ENCODE results near the gene MYL7.

MYL7 gene

GRCh38 chr7:44116087-44116788 lies 24.9 kb downstream of the MYL7 start:
- H3K27me3 ChIP-seq (ENCODE audit: control insufficient read depth, low read length) = no peaks in the 10 kb centered on the region
- peaks cover 75% of the 10 kb centered on the region for H3K36me3 ChIP-seq (ENCODE audit: control insufficient read depth, low read length)
- no peak overlapping the region for H3K27ac ChIP-seq (ENCODE audit: low read depth, low read length)
- peaks cover 34% of the 10 kb centered on the region for H3K79me2 ChIP-seq (ENCODE audit: control insufficient read depth, low read length)
- no peak overlapping the region for H3K4me3 ChIP-seq (ENCODE audit: low read length)
- H3K9me3 ChIP-seq (ENCODE audit: control insufficient read depth, insufficient read depth, low read length) = no peaks in the 10 kb centered on the region
- H4K20me1 ChIP-seq (ENCODE audit: control insufficient read depth, insufficient read depth, low read depth, low read length) = no peaks in the 10 kb centered on the region
- no peaks in the 10 kb centered on the region for H3K9me2 ChIP-seq (replicated peaks; ENCODE audit: control insufficient read depth, low read length)
- H3F3A ChIP-seq (ENCODE audit: control insufficient read depth, insufficient read depth) = no peaks in the 10 kb centered on the region
- peaks cover 16% of the 10 kb centered on the region for H3K4me1 ChIP-seq (ENCODE audit: control insufficient read depth, low read length)
- no peak for TF ChIP-seq CTCF (IDR thresholded peaks at IDR 0.05; ENCODE audit: low read depth, low read length, poor library complexity, severe bottlenecking)
- TF ChIP-seq EZH2phosphoT487 (IDR thresholded peaks at IDR 0.05; ENCODE audit: borderline replicate concordance, low read length) = no peak
- no peak overlapping the region for H3K4me2 ChIP-seq (ENCODE audit: low read length)

GRCh38 chr7:44114586-44115310 lies 26.4 kb downstream of the MYL7 start:
- H3K4me1 ChIP-seq (ENCODE audit: control insufficient read depth, low read length) = 0 out of 2 replicates have a peak, but pooled peaks cover 3% of the 10 kb centered on the region
- H4K20me1 ChIP-seq (ENCODE audit: control insufficient read depth, insufficient read depth, low read depth, low read length) = no peaks in the 10 kb centered on the region
- H3K79me2 ChIP-seq (ENCODE audit: control insufficient read depth, low read length) = peaks cover 19% of the 10 kb centered on the region
- H3K27me3 ChIP-seq (ENCODE audit: control insufficient read depth, low read length) = no peaks in the 10 kb centered on the region
- H3K4me3 ChIP-seq (ENCODE audit: low read length) = no peak overlapping the region
- H3K36me3 ChIP-seq (ENCODE audit: control insufficient read depth, low read length) = peaks cover 60% of the 10 kb centered on the region
- H3F3A ChIP-seq (ENCODE audit: control insufficient read depth, insufficient read depth) = no peaks in the 10 kb centered on the region
- no peaks in the 10 kb centered on the region for H3K9me2 ChIP-seq (replicated peaks; ENCODE audit: control insufficient read depth, low read length)
- TF ChIP-seq CTCF (IDR thresholded peaks at IDR 0.05; ENCODE audit: low read depth, low read length, poor library complexity, severe bottlenecking) (no peak), EZH2phosphoT487 (IDR thresholded peaks at IDR 0.05; ENCODE audit: borderline replicate concordance, low read length) (no peak)
- no peak overlapping the region for H3K4me2 ChIP-seq (ENCODE audit: low read length)
- no peaks in the 10 kb centered on the region for H3K9me3 ChIP-seq (ENCODE audit: control insufficient read depth, insufficient read depth, low read length)
- H3K27ac ChIP-seq (ENCODE audit: low read depth, low read length) = no peak overlapping the region

GRCh38 chr7:44113764-44114354 lies 27.3 kb downstream of the MYL7 start:
- H3K4me3 ChIP-seq (ENCODE audit: low read length) = no peak overlapping the region
- no peaks in the 10 kb centered on the region for H3K9me2 ChIP-seq (replicated peaks; ENCODE audit: control insufficient read depth, low read length)
- no peaks in the 10 kb centered on the region for H3F3A ChIP-seq (ENCODE audit: control insufficient read depth, insufficient read depth)
- no peaks in the 10 kb centered on the region for H3K9me3 ChIP-seq (ENCODE audit: control insufficient read depth, insufficient read depth, low read length)
- H3K27me3 ChIP-seq (ENCODE audit: control insufficient read depth, low read length) = no peaks in the 10 kb centered on the region
- H3K79me2 ChIP-seq (ENCODE audit: control insufficient read depth, low read length) = peaks cover 10% of the 10 kb centered on the region
- H3K36me3 ChIP-seq (ENCODE audit: control insufficient read depth, low read length) = peaks cover 51% of the 10 kb centered on the region
- TF ChIP-seq EZH2phosphoT487 (IDR thresholded peaks at IDR 0.05; ENCODE audit: borderline replicate concordance, low read length) (no peak), CTCF (IDR thresholded peaks at IDR 0.05; ENCODE audit: low read depth, low read length, poor library complexity, severe bottlenecking) (no peak)
- H3K27ac ChIP-seq (ENCODE audit: low read depth, low read length) = no peak overlapping the region
- no peaks in the 10 kb centered on the region for H4K20me1 ChIP-seq (ENCODE audit: control insufficient read depth, insufficient read depth, low read depth, low read length)
- no peaks in the 10 kb centered on the region for H3K4me1 ChIP-seq (ENCODE audit: control insufficient read depth, low read length)
- H3K4me2 ChIP-seq (ENCODE audit: low read length) = no peak overlapping the region

Data from DOHH2 (cell line).